GM23338 (cell line): Measurements from ENCODE around the gene SYNGR3.

ENCODE experiments used
- CTCF ChIP-seq, 2 experiments: fragments of 200-600 bp in 1 of 2; sonication (generic) in 1 of 2; conservative IDR thresholded peaks; 2 replicates each; pipeline versions ENCODE4 v1.5.1 to v1.6.1; 2016 to 2017; ENCODE audit warnings: antibody characterized with exemption in 2 of 2, low read depth in 2 of 2, mild to moderate bottlenecking in 2 of 2, moderate library complexity in 1 of 2
- EZH2 ChIP-seq: fragments of 200-600 bp; sonication (generic); IDR thresholded peaks from one replicate; pipeline ENCODE4 v1.8.0; 2017; ENCODE audit warnings: antibody characterized with exemption, mild to moderate bottlenecking, low read depth; ENCODE audit not compliant: unreplicated experiment

DNA sequence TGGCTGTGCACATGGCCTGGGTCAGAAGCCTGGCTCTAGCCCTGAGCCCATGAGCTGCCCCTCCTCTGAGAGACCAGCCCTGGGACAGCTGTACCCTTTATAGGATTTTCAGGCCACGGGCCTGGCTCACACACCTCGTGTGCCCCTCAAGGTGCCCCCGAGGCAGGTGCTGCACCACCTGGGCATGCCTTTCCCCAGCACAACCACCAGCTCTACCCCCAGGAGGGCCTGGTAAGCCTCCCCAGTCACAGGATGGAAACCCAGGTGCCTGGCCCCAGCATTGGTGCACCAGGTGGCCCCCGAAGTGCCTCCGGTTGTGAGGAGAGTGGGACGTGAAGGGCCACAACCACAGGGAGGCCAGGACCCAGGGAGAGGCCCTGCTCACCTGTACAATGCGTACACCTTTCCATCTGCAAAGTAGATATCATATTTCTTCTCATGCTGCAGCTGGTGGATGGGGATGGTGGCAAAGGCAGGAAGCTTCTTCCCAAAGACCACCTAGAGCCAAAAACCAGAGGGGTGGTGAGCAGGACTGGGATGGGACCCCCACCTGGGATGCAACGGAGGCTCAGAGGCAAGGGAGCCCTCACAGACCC is 13.6 kb downstream of the SYNGR3 start:
- TF ChIP-seq CTCF (conservative IDR thresholded peaks at IDR 0.05; ENCODE audit: low read depth in 2 of 2) = no peak
- no peak for TF ChIP-seq EZH2
